ENCODE data around the gene SPSB1.

GRCh38 chr1:9374748-9375341 is 82.2 kb downstream of the SPSB1 start:
- no peak for TF ChIP-seq CTCF (IDR thresholded peaks at IDR 0.05)
- TF ChIP-seq POLR2A (IDR thresholded peaks at IDR 0.05) = no peak
- no peak for TF ChIP-seq POLR2AphosphoS5 (IDR thresholded peaks at IDR 0.05)
- no peak for TF ChIP-seq EP300 (IDR thresholded peaks at IDR 0.05)
